Heart right ventricle (tissue), 16 donors: Measurements from ENCODE around the gene DHX35. TPM values are rescaled to one million over a fixed set of nuclear protein-coding genes. Genes with fewer than 3 reads are reported as not detected.
"Not testable (repeated sequence)": the region's sequence is repeated elsewhere in the genome, so short reads cannot be mapped to it uniquely, and the experiment has no call there.

ENCODE experiments used
- ATAC-seq, 8 donors: fragments of 200-7000 bp; cut with Tn5 transposase; one replicate each; pipeline ENCODE4 v1.9.1; 2020; ENCODE audit warnings: mild to moderate bottlenecking in 8 of 8, moderate library complexity in 8 of 8, moderate number of reproducible peaks in 1 of 8
- DNase-seq, 2 donors: peaks; one replicate each; pipeline ENCODE4 v3.0.0-alpha.2; 2020
- H3K27ac ChIP-seq, 10 donors: fragments of 200-600 bp; sonication (generic) in 2 of 10; one replicate each; pipeline versions ENCODE4 v1.5.0 to v1.8.0; 2020 to 2022; ENCODE audit warnings: mild to moderate bottlenecking in 3 of 10
- H3K27me3 ChIP-seq, 7 donors: fragments of 200-600 bp; one replicate each; pipeline ENCODE4 v1.8.0; 2021 to 2022; ENCODE audit warnings: mild to moderate bottlenecking in 2 of 7
- H3K36me3 ChIP-seq, 9 donors: fragments of 200-600 bp; sonication (generic) in 1 of 9; one replicate each; pipeline versions ENCODE4 v1.5.0 to v1.8.0; 2020 to 2022; ENCODE audit warnings: mild to moderate bottlenecking in 2 of 9
- H3K4me1 ChIP-seq, 9 donors: fragments of 200-600 bp; sonication (generic) in 1 of 9; one replicate each; pipeline versions ENCODE4 v1.5.0 to v1.8.0; 2020 to 2022; ENCODE audit warnings: mild to moderate bottlenecking in 4 of 9
- H3K4me3 ChIP-seq, 10 donors: fragments of 200-600 bp; sonication (generic) in 2 of 10; one replicate each; pipeline versions ENCODE4 v1.5.0 to v1.8.0; 2020 to 2022; ENCODE audit warnings: mild to moderate bottlenecking in 7 of 10, moderate library complexity in 2 of 10
- H3K9me3 ChIP-seq, 11 donors: fragments of 200-600 bp in 10 of 11; sonication (generic) in 2 of 11; one replicate each; pipeline versions ENCODE4 v1.5.0 to v1.8.0; 2013 to 2022; ENCODE audit warnings: mild to moderate bottlenecking in 2 of 11, control low read depth in 1 of 11, moderate library complexity in 1 of 11
- CTCF ChIP-seq, 9 donors: fragments of 200-600 bp; sonication (generic) in 2 of 9; IDR thresholded peaks; one replicate each; pipeline versions ENCODE4 v1.5.0 to v1.8.0; 2021 to 2022; ENCODE audit warnings: antibody characterized with exemption in 9 of 9, mild to moderate bottlenecking in 5 of 9, moderate library complexity in 1 of 9
- WGBS, 2 donors: extraction: QIAGEN DNeasy Blood & Tissue Kit; methylation state at CpG; one replicate each; pipeline ENCODE4 v1.1.7; 2013; ENCODE audit warnings: inconsistent platforms in 1 of 2; 5-methylcytosine and 5-hydroxymethylcytosine counted together
- intact Hi-C, 10 donors: fragments of 100-400 bp; cut with DNase I; formaldehyde crosslinking; loops; one replicate each; pipeline versions ENCODE4 v1.11.1 to v1.14.2; 2022
- polyA plus RNA-seq, 2 donors: library from polyadenylated mRNA; stranded (reverse); fragments of 200-250 nt; gene quantifications; one replicate each; pipeline ENCODE4 v1.2.3, GENCODE V29; 2013
- total RNA-seq, 10 donors: library from RNA; stranded (reverse); fragmentation: NEBNext Ultra II Directional in 3 of 10; extraction: Animal tissue kit (Norgen Biotek cat#: 25700) in 3 of 10; gene quantifications; one replicate each; pipeline versions ENCODE4 v1.2.1 to v1.2.4, GENCODE V29; 2021 to 2023
- donor health status: Arrhythmogenic right ventricular cardiomyopathy.
- donor health status: ischemic (EF 13 %, LVEDD 7.1; RV severe dilation, severe dysfunction).
- donor health status: healthy with polysubstance abuse.
- donor health status: DM: no; HTN: yes; CAD: no.
- donor health status: DM: no; HTN: no; CAD: no.
- donor health status: ischemic (EF 25% LVEDD 6.9; RV normal size, moderate dysfunction).
- donor health status: ischemic (EF 25% LVEDD 5.7; RV mildly dilated, moderate dysfunction).
- donor health status: healthy.
- donor health status: DM: yes; HTN: yes; CAD: no.
- donor health status: Ischemic cardiomyopathy.
- donor health status: ischemic (EF 35%, LVEDD 5.7; RV mildly dilated, moderate dysfunction).
- donor health status: nonischemic (EF 11% LVEDD 7.7; RV severe dilation, severe dysfunction).
- donor health status: DM: yes; HTN: yes; CAD: no.
- donor health status: PGD.
- donor health status: ischemic (EF 29% LVEDD 5.4; RV normal size, mild dysfunction).
- donor health status: nonischemic (EF 23%, LVEDD 6.1; RV moderate dilation, normal function).

DHX35 gene
- total and polyA plus RNA-seq, 12 donors: 5.1 to 14.3 (median 10.2) TPM

DNA sequence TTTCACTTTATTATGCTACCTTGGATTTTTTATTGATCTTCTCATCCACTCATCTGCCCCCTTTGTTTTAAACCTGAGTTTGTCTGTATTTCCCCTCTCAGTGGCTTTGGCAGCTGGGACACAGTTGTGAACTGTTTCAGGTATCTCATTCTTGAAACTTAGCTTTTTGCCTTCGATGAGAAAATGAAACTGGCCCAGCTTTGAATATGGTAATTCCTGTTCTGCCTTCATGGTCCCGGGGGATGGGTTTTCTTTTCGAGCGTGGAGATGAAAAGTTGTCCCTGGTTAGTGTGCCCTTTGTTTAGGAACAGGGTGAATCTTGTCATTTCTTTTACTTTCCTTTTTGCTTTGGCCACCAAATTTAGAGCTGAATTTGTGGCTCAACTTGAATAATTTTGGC is 25.6 kb downstream of the DHX35 start:
- intact Hi-C loops: no loop called here
- H3K36me3 ChIP-seq: peaks cover 0 to 70% (median 15%) of the 10 kb centered on the region in 9 donors
- H3K27ac ChIP-seq: no peak overlapping the region
- DNase-seq (no peak), ATAC-seq (no peak)
- no peaks in the 10 kb centered on the region for H3K27me3 ChIP-seq
- 59 to 63% methylated on average over 4 of the region's 4 CpGs for whole genome bisulfite sequencing, 2 donors
- no peaks in the 10 kb centered on the region for H3K9me3 ChIP-seq
- no peak overlapping the region for H3K4me3 ChIP-seq
- no peak for TF ChIP-seq CTCF (IDR thresholded peaks at IDR 0.05)
- peaks cover 5 to 34% (median 26%) of the 10 kb centered on the region in 9 donors for H3K4me1 ChIP-seq

DNA sequence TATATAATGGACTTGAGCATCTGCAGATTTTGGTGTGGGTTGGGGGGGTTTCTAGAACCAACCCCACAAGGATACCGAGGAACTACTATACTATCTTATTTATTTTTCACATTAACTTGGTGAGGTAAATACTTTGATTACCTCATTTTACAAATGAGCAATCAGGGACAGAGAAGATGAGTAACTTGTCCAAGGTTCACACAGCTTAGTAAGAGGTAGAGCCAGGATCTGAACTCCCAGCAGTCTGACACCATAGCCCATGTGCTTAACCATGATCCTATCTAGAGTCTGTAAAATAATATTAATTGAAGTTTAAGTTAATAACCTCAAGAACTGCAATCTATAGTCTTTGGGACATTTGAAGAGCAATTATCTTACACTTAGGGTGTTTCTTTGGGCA is 28.6 kb downstream of the DHX35 start:
- Histone ChIP-seq H3K9me3 (no peaks in the 10 kb centered on the region), H3K27ac (no peak overlapping the region), H3K36me3 (peaks cover 0 to 82% (median 24%) of the 10 kb centered on the region in 9 donors), H3K4me3 (no peak overlapping the region), H3K27me3 (no peaks in the 10 kb centered on the region), H3K4me1 (peaks cover 5 to 23% (median 14%) of the 10 kb centered on the region in 9 donors)
- no peak for ATAC-seq
- intact Hi-C loops: no loop called here
- DNase-seq: no peak
- no peak for TF ChIP-seq CTCF (IDR thresholded peaks at IDR 0.05)
- 95 to 100% methylated on average over 1 of the region's 1 CpG for WGBS, 2 donors

DNA sequence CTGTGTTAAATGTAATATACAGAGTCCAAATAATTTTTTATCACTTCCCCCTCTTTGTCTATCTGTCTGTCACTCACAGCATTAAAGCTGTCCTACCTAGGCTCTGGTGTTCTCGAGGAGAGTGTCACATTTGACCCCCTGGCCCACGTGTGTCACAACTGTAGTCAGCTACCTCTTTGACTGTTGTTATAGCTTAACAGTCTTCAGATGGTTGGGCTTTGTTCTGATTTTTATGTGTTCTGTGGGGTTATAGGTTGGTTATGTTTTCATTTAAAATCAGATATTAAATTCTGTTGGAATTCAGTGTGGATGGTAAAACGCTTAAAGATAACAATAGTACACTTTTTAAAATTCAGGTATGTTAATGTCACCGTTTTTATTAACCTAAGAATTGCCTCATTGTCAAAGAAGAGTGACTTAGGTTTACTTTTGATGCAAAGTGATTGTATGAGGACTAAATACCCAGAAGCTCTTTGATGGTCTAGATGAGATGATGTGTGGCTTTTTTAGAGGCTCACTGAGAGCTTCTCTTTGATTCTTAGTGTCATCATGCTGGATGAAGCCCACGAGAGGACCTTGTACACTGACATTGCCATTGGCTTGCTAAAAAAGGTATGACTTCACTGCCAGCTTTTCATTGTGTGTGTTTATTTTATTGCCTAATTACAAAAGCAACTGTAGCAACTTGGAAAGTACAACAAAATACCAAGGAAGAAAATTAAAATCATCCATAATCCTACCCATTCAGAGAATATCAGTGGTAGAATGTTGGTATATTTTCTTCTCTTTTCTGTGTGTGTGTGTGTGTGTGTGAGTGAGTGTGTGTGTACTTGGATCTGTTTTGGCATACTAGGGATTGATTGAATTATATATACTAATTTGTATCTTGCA is 29.9 kb downstream of the DHX35 start:
- Histone ChIP-seq H3K9me3 (no peaks in the 10 kb centered on the region), H3K27me3 (no peaks in the 10 kb centered on the region), H3K27ac (no peak overlapping the region), H3K4me3 (no peak overlapping the region), H3K36me3 (peaks cover 0 to 92% (median 35%) of the 10 kb centered on the region in 9 donors), H3K4me1 (peaks cover 0 to 10% (median 1%) of the 10 kb centered on the region in 9 donors)
- TF ChIP-seq CTCF (IDR thresholded peaks at IDR 0.05): no peak
- WGBS, 2 donors: 64 to 69% methylated on average over 5 of the region's 5 CpGs
- intact Hi-C loops: no loop called here
- ATAC-seq (no peak), DNase-seq (no peak)

GRCh38 chr20:38995536-38996044 is 33.4 kb downstream of the DHX35 start:
- ATAC-seq: peak in 1 of 8 donors; percentile 63
- WGBS, 2 donors: 63 to 85% methylated on average over 3 of the region's 3 CpGs
- Histone ChIP-seq H3K4me3 (no peak overlapping the region), H3K4me1 (no peaks in the 10 kb centered on the region), H3K9me3 (no peaks in the 10 kb centered on the region), H3K27ac (no peak overlapping the region), H3K27me3 (no peaks in the 10 kb centered on the region), H3K36me3 (peaks cover 0 to 97% (median 43%) of the 10 kb centered on the region in 9 donors)
- intact Hi-C loops: no loop called here
- no peak for TF ChIP-seq CTCF (IDR thresholded peaks at IDR 0.05)
- DNase-seq: peak in 1 of 2 donors; percentile 12

DNA sequence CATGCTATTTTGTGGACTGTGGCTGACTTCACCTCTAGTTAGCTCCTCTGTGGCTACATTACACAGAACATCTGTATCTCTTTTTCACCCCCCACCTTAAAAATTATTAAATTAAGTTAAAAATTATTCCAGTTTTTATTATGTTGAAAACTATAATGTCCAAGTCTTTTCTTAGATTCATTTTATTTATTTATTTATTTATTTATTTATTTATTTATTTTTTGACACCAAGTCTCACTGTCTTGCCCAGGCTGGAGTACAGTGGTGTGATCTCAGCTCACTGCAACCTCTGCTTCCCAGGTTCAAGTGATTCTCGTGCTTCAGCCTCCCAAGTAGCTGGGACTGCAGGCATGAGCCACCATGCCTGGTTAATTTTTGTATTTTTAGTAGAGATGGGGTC is 34.7 kb downstream of the DHX35 start:
- WGBS, 2 donors: 95 to 100% methylated on average over 1 of the region's 1 CpG
- H3K27ac ChIP-seq, ATAC-seq, DNase-seq, H3K4me1 ChIP-seq, H3K4me3 ChIP-seq, intact Hi-C loops, H3K9me3 ChIP-seq, H3K27me3 ChIP-seq: not testable (repeated sequence)
- peaks cover 0 to 97% (median 35%) of the 10 kb centered on the region in 9 donors for H3K36me3 ChIP-seq
